SH-SY5Y (cell line): Measurements from ENCODE around the gene KRTAP22-1.

Experiments
- GATA2 ChIP-seq: IDR thresholded peaks from 2 replicates; pipeline ENCODE4 v1.6.1; 2011; ENCODE audit warnings: mild to moderate bottlenecking, low read depth, low read length
- GATA3 ChIP-seq: IDR thresholded peaks from 2 replicates; pipeline ENCODE4 v1.6.1; 2011; ENCODE audit warnings: low read depth, mild to moderate bottlenecking, low read length, moderate library complexity

The KRTAP22-1 gene

DNA sequence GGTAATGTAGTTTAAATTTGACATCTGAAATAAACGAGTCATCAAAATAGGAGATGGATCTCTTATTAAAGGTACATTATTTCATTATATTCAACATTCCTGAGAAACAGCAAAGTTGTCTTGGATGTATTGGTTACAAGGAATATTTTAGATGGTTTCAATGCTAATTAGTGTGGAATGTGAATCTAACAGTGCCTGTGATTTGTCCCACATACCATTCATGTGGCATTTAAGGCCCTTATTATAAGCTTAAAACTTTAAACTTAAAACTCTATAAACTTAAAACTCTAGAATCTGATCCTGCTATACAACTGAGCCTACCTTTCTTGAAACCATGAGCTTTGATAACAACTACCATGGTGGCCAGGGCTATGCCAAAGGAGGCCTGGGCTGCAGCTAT is at the start of gene KRTAP22-1:
Gene KRTAP22-1 (plus strand): TSS at position 301 of the 400 bp plus-strand sequence.
- TF ChIP-seq GATA3 (no peak), GATA2 (no peak)

DNA sequence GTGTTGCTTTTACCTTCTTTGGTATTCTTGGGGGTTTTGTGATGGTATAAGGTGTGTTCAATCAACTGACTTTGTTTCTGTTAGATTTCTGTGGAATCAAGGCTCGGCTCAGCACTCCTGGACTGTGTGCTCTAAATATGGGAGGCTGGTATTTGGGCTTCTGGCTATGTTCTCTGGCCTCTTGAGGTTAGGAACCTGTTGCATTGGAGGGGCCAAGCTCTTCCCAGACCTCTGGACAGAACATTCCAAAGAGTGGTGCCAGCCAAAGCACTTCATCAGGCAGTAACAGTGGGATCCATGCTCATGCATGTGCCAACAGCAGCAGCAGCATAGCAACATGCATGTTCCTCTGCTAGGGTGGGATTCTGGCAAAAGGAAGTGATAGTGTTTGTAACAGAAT is 48.1 kb upstream of the KRTAP22-1 start:
- TF ChIP-seq GATA2 (no peak), GATA3 (no peak)

DNA sequence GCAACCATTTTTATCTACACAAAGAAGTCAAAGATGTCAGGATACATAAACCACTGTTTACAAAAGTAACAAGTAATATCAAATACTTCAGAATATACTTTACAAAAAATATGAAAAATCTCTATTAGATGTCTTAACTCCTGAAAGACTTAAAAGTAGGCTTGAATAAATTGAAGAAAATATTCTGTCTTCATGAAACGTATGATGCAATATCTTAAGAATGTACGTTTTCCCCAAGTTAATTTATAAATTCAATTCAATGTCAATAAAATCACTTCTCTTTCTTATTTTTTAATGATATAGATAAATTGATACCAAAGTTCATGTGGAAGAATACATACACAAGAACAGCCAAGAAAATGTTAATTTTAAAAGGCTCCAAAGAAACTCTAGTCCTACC is 45.8 kb upstream of the KRTAP22-1 start:
- no peak for TF ChIP-seq GATA3
- TF ChIP-seq GATA2: no peak

DNA sequence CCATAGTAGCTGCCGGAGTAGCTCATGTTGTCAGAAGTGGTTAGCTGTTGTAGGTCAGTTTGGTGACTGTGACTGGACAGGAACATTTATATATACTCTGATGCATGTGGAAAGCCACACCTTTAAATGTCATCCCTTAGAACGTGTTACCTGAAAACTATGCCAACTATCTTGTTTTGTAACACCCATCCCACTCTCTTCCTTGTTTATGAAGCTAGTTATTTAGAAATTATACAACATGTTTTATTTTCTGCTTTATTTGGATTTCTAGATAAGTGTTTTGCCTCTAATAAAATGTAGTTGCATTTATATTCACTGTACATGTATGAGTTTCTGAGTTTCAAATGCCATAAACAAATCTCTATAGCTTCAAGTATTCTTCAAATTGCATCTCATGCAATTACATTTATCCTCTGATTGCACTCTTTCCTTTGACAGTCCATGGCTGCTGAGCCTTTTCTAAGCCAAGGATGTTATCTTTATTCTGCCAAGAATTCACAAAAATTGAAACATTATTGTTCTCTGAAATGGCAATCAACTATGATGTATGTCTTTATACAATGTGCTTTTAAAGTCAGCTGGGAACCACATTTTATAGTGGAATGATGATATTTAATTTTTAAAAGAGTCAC is 39.5 kb upstream of the KRTAP22-1 start, which contains the start of gene KRTAP19-7:
Gene KRTAP19-7 (minus strand): TSS at position 51 of the 632 bp plus-strand sequence. CDS start 25 bp downstream, at position 26.
- TF ChIP-seq GATA2 (no peak), GATA3 (no peak)

DNA sequence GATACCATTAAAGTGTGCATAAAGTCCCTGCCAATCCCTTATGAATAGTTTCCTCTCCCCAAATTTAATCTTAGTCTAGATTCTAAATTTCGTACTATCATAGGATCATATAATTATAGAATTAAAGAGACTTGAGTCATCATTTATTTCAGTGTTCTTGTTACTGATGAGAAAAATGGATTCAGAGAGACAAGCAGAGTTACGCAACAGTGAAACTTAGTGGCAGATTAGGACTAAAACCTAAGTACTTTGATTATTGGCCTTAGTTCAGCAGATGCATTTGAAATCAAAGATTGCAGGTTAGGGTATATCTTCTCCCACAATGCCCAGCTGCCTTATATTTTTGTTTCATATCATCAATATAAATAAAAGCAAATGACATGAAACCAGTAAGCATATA is 38.9 kb upstream of the KRTAP22-1 start:
- TF ChIP-seq GATA2 (no peak), GATA3 (no peak)

DNA sequence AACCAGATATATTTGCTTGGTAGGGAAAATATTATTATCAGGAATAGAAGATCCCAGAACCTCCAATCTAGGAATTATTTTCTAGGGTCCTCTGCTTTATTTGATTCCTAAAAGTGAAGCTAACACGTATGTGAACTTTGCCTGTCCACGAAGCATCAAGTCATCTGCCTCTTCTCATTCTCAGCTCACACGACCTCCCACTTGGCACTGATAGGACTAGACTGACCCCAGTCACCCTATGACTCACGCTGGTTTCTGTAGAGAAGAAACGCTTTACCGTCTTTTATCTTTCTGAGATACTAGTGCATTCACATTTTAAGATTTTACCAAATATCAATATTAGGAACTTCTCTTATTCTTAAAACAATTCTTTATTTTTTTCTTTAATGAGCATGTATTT is 37.8 kb upstream of the KRTAP22-1 start:
- TF ChIP-seq GATA2 (no peak), GATA3 (no peak)

DNA sequence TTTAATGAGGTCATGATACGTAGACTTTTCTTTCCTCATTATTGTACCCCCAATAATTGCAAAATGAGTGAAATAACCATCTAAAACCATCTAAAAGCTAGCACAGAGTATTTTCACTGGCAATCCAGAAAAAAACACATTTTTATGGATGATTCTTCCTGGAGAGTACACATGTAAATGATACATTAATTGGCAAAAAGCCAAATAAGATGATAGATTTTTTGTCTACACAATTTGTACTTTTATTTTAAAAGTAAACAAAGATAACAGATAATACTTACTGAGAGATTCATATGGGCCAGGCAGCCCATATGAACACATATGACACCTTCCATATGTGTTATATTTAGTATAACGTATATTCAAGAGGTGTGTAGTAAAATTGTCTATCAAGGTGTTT is 37.3 kb upstream of the KRTAP22-1 start:
- TF ChIP-seq GATA3: no peak

DNA sequence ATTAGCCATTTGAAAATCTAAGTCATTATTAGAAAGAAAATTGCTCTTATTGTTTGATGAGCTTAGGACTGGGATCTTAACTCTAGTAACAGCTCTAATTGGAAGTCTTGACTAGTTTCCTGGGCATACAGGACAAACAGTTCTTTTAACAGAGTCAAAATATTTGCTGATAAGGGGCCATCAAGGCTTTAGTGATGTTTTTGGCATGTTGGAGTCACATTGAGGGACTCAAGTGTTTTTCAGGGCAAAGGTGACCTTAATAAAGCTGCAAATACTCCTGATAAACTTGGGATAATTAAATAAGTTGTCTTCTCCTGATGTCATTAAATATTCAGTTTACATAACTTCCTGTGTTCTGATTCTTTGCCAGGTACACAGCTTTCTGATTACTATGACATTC is 33.3 kb upstream of the KRTAP22-1 start:
- TF ChIP-seq GATA2: no peak
- TF ChIP-seq GATA3: no peak

DNA sequence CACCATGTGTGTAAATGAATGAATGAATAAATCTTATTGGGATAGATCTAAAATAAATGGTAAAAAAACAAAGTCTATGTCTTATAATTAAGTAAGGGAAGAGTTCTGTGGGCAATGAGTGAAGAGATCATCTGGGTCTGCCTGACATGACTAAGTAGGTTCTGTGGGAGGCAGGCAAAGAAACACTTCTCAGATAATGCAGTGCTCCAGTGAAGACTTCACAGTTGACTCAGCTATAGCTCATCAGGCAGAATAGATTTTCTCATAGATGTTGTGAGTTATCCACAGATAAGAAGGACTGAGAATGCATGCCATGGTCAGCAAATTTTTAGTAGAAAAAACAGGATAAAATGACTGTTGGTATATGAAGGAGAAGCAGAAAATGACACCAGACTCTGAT is 23.1 kb upstream of the KRTAP22-1 start:
- TF ChIP-seq GATA3 (no peak), GATA2 (no peak)

DNA sequence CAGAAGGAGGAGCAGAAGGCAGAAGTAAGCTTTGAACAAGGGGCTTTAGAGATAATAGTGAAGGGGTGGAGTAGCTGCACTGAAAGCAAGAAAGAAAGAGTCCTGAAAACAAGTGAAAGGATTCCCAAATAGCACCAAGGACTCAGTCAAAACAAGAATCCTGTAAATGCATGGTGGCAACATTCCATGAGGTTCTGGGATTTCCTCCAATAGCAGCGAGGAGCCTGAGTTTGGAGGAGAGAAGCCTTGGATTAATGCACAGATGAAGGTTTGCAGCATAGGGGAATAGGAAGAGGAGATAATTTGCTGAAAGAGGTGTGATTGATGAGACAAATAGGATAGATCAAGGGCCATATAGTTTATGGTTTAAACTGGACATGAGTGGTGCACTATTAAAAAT is 21.5 kb upstream of the KRTAP22-1 start:
- TF ChIP-seq GATA2: no peak
- TF ChIP-seq GATA3: no peak

DNA sequence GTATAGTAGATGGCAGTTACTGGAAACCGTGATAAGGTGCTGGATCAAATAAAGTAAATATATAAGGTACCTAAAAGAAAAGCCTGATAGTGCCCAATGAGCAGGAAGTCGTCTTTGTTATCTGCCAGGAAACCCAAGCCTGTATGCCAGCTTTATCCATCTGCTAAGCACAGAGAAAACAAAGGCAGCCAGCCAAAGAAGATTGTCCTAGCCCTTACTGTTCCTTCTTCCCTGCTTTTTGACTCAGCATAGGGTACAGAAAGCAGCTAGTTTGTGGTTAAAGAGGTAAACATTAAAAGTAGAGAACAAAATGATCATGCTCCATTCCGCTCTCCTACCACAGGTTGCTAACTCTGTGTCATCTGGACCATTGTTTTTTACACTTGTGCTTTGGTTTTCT is 20.8 kb upstream of the KRTAP22-1 start:
- TF ChIP-seq GATA3 (no peak), GATA2 (no peak)

DNA sequence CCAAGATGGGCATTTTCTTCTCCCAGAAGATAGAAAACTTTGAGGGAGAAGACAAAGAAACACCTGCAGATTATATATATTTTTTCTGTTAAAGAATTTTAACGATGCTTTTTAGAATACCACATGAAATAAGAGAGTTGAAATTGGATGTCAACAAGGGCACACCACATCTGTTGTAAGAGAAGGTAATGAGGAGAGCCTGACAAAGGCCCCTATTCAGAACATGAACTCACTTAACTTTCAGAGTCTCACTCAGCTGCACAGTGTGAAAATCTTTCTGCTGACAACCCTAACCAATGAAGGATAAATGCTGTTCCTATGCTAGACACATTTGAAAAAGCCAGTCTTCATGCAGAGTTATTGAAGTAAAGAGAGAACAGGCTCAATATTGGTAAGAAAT is 18.0 kb upstream of the KRTAP22-1 start:
- TF ChIP-seq GATA3 (no peak), GATA2 (no peak)

DNA sequence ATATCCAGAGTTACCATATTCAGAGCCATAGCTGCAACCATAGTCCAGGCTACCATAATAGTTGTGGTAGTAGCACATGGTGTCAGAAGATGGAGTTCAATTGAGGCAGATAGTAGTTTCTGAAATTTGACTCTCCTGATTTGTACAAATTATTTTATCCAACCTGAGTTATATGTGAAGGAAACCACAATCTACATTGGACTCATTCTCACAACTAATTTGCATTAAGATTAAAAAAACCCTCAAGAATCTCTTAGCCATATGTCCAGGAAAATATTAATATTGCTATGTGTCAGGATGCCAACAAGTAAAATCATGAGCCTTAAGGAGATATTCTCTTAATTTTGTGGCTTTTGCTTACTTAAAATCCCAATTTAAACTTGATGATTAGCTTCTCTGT is 10.6 kb upstream of the KRTAP22-1 start, which contains the start of gene KRTAP22-2:
Gene KRTAP22-2 (minus strand): TSS at position 101 of the 400 bp plus-strand sequence.
- no peak for TF ChIP-seq GATA2
- no peak for TF ChIP-seq GATA3

DNA sequence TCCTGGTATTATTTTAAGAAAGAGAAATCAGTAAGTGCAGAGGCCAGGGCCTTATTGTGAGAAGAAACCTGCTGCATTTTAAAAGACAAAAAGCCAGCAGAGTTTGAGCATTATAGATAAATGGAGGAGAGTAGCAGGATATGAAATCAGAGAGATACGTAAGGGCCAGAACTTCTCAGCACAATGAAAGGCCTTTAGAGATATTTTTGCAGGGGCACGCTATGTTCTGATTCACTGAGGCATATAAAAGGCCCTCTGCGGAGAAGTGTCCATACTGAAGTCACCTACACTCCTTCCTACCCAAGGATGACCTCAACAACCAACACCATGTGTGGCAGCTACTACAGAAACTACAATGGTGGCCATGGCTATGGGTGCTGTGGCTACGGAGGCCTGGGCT is 8.7 kb upstream of the KRTAP22-1 start, which contains the start of gene KRTAP6-3:
Gene KRTAP6-3 (plus strand): TSS at position 301 of the 400 bp plus-strand sequence. CDS start 6 bp downstream, at position 307.
- TF ChIP-seq GATA3 (no peak), GATA2 (no peak)

DNA sequence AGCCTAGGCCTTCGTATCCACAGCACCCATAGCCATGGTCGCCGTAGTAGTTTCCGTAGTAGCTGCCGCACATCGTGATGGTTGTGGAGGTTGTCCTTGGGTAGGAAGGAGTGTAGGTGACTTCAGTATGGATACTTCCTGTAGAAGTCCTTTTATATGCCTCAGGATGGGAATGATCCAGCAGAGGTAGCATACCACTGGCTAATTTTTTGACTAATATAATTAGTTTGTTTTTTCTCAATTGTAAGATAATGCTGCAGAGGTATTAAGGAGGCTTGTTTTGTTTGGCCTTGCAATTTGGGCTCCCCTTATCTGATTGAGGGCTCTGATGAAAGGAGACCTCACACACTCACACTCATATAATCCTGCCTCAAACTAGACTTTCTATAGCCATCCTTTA is 2.1 kb upstream of the KRTAP22-1 start, which contains the start of gene KRTAP6-2:
Gene KRTAP6-2 (minus strand): TSS at position 101 of the 400 bp plus-strand sequence. CDS start 28 bp downstream, at position 73.
- TF ChIP-seq GATA3 (no peak), GATA2 (no peak)
